ENCODE measurements around the gene NRXN3. TPM values are rescaled to one million over a fixed set of nuclear protein-coding genes. Genes with fewer than 3 reads are reported as not detected.

The NRXN3 gene
- total RNA-seq, 1 experiment from 2014 or later = not detected

GRCh38 chr14:79197516-79197915 lies 1027.3 kb downstream of the NRXN3 start:
- DNase-seq (ENCODE audit: low read depth, low spot score) (no peak), ATAC-seq (no peak)
- H3K27ac ChIP-seq (ENCODE audit: low read length) = no peak overlapping the region
- intact Hi-C loops (cut with micrococcal nuclease; ENCODE audit: unreplicated experiment) = no loop called here
- TF ChIP-seq TCF7L2 (IDR thresholded peaks at IDR 0.05; ENCODE audit: low read depth, low read length) (no peak), POLR2AphosphoS5 (IDR thresholded peaks at IDR 0.05; ENCODE audit: low read depth, low read length) (no peak), CTCF (IDR thresholded peaks at IDR 0.05) (no peak), REST (IDR thresholded peaks at IDR 0.05; ENCODE audit: insufficient read depth in 1 of 2, low read depth in 2 of 2, low read length in 1 of 2) (no peak), SIN3A (IDR thresholded peaks at IDR 0.05; ENCODE audit: borderline replicate concordance, insufficient read depth, low read depth, low read length) (no peak)
- no peaks in the 10 kb centered on the region for H3K36me3 ChIP-seq (ENCODE audit: control insufficient read depth, insufficient read depth, low read length)
- H3K4me3 ChIP-seq (ENCODE audit: low read depth in 2 of 2, low read length in 2 of 2) = no peak overlapping the region
- no peaks in the 10 kb centered on the region for H3K4me1 ChIP-seq (ENCODE audit: control insufficient read depth, insufficient read depth, low read length)
- H3K9me3 ChIP-seq (ENCODE audit: control insufficient read depth, insufficient read depth, low read depth, low read length) = no peaks in the 10 kb centered on the region
- no peaks in the 10 kb centered on the region for H3K27me3 ChIP-seq (ENCODE audit: control insufficient read depth, insufficient read depth, low read length)
- POLR2A ChIA-PET = no interaction called here
- BruUV-seq (replicated peaks) = no TSS peak
- CTCF ChIA-PET = no interaction called here
- in situ Hi-C loops (cut with HindIII; ENCODE audit: low pct_unique_long_range_greater_than_20kb, low sequenced_read_pairs) = no loop called here

- POLR2A ChIA-PET = no interaction called here
- Histone ChIP-seq H3K27me3 (ENCODE audit: control insufficient read depth, insufficient read depth, low read length) (no peaks in the 10 kb centered on the region), H3K4me1 (ENCODE audit: control insufficient read depth, insufficient read depth, low read length) (no peaks in the 10 kb centered on the region), H3K27ac (ENCODE audit: low read length) (no peak overlapping the region), H3K9me3 (ENCODE audit: control insufficient read depth, insufficient read depth, low read depth, low read length) (no peaks in the 10 kb centered on the region), H3K4me3 (ENCODE audit: low read depth in 2 of 2, low read length in 2 of 2) (no peak overlapping the region), H3K36me3 (ENCODE audit: control insufficient read depth, insufficient read depth, low read length) (no peaks in the 10 kb centered on the region)
- ATAC-seq = no peak
- DNase-seq (ENCODE audit: low read depth, low spot score) = no peak
- BruUV-seq (replicated peaks) = no TSS peak
- TF ChIP-seq TCF7L2 (IDR thresholded peaks at IDR 0.05; ENCODE audit: low read depth, low read length) = no peak
- TF ChIP-seq SIN3A (IDR thresholded peaks at IDR 0.05; ENCODE audit: borderline replicate concordance, insufficient read depth, low read depth, low read length) = no peak
- TF ChIP-seq REST (IDR thresholded peaks at IDR 0.05; ENCODE audit: insufficient read depth in 1 of 2, low read depth in 2 of 2, low read length in 1 of 2) = no peak
- no peak for TF ChIP-seq POLR2AphosphoS5 (IDR thresholded peaks at IDR 0.05; ENCODE audit: low read depth, low read length)
- TF ChIP-seq CTCF (IDR thresholded peaks at IDR 0.05) = no peak
- intact Hi-C loops (cut with micrococcal nuclease; ENCODE audit: unreplicated experiment) = no loop called here
- in situ Hi-C loops (cut with HindIII; ENCODE audit: low pct_unique_long_range_greater_than_20kb, low sequenced_read_pairs) = no loop called here
- CTCF ChIA-PET = no interaction called here
Observed at GRCh38 chr14:79199217-79199616, 1029.0 kb downstream of the NRXN3 start.

All from Panc1 (cell line).